Heart right ventricle (tissue), 16 donors: Measurements from ENCODE around the gene SMG6. TPM values are rescaled to one million over a fixed set of nuclear protein-coding genes. Genes with fewer than 3 reads are reported as not detected.
"Not testable (repeated sequence)": the region's sequence is repeated elsewhere in the genome, so short reads cannot be mapped to it uniquely, and the experiment has no call there.

ENCODE experiments used
- ATAC-seq, 8 donors: fragments of 200-7000 bp; cut with Tn5 transposase; one replicate each; pipeline ENCODE4 v1.9.1; 2020; ENCODE audit warnings: mild to moderate bottlenecking in 8 of 8, moderate library complexity in 8 of 8, moderate number of reproducible peaks in 1 of 8
- DNase-seq, 2 donors: peaks; one replicate each; pipeline ENCODE4 v3.0.0-alpha.2; 2020
- H3K27ac ChIP-seq, 10 donors: fragments of 200-600 bp; sonication (generic) in 2 of 10; one replicate each; pipeline versions ENCODE4 v1.5.0 to v1.8.0; 2020 to 2022; ENCODE audit warnings: mild to moderate bottlenecking in 3 of 10
- H3K27me3 ChIP-seq, 7 donors: fragments of 200-600 bp; one replicate each; pipeline ENCODE4 v1.8.0; 2021 to 2022; ENCODE audit warnings: mild to moderate bottlenecking in 2 of 7
- H3K36me3 ChIP-seq, 9 donors: fragments of 200-600 bp; sonication (generic) in 1 of 9; one replicate each; pipeline versions ENCODE4 v1.5.0 to v1.8.0; 2020 to 2022; ENCODE audit warnings: mild to moderate bottlenecking in 2 of 9
- H3K4me1 ChIP-seq, 9 donors: fragments of 200-600 bp; sonication (generic) in 1 of 9; one replicate each; pipeline versions ENCODE4 v1.5.0 to v1.8.0; 2020 to 2022; ENCODE audit warnings: mild to moderate bottlenecking in 4 of 9
- H3K4me3 ChIP-seq, 10 donors: fragments of 200-600 bp; sonication (generic) in 2 of 10; one replicate each; pipeline versions ENCODE4 v1.5.0 to v1.8.0; 2020 to 2022; ENCODE audit warnings: mild to moderate bottlenecking in 7 of 10, moderate library complexity in 2 of 10
- H3K9me3 ChIP-seq, 11 donors: fragments of 200-600 bp in 10 of 11; sonication (generic) in 2 of 11; one replicate each; pipeline versions ENCODE4 v1.5.0 to v1.8.0; 2013 to 2022; ENCODE audit warnings: mild to moderate bottlenecking in 2 of 11, control low read depth in 1 of 11, moderate library complexity in 1 of 11
- WGBS, 2 donors: extraction: QIAGEN DNeasy Blood & Tissue Kit; methylation state at CpG; one replicate each; pipeline ENCODE4 v1.1.7; 2013; ENCODE audit warnings: inconsistent platforms in 1 of 2; 5-methylcytosine and 5-hydroxymethylcytosine counted together
- intact Hi-C, 10 donors: fragments of 100-400 bp; cut with DNase I; formaldehyde crosslinking; loops; one replicate each; pipeline versions ENCODE4 v1.11.1 to v1.14.2; 2022
- polyA plus RNA-seq, 2 donors: library from polyadenylated mRNA; stranded (reverse); fragments of 200-250 nt; gene quantifications; one replicate each; pipeline ENCODE4 v1.2.3, GENCODE V29; 2013
- total RNA-seq, 10 donors: library from RNA; stranded (reverse); fragmentation: NEBNext Ultra II Directional in 3 of 10; extraction: Animal tissue kit (Norgen Biotek cat#: 25700) in 3 of 10; gene quantifications; one replicate each; pipeline versions ENCODE4 v1.2.1 to v1.2.4, GENCODE V29; 2021 to 2023
- TF ChIP-seq, protein P1 (sequence below), 9 donors: fragments of 200-600 bp; sonication (generic) in 2 of 9; IDR thresholded peaks; one replicate each; pipeline versions ENCODE4 v1.5.0 to v1.8.0; 2021 to 2022; ENCODE audit warnings: antibody characterized with exemption in 9 of 9, mild to moderate bottlenecking in 5 of 9, moderate library complexity in 1 of 9
- donor health status: Arrhythmogenic right ventricular cardiomyopathy.
- donor health status: ischemic (EF 13 %, LVEDD 7.1; RV severe dilation, severe dysfunction).
- donor health status: healthy with polysubstance abuse.
- donor health status: DM: no; HTN: yes; CAD: no.
- donor health status: DM: no; HTN: no; CAD: no.
- donor health status: ischemic (EF 25% LVEDD 6.9; RV normal size, moderate dysfunction).
- donor health status: ischemic (EF 25% LVEDD 5.7; RV mildly dilated, moderate dysfunction).
- donor health status: healthy.
- donor health status: DM: yes; HTN: yes; CAD: no.
- donor health status: Ischemic cardiomyopathy.
- donor health status: ischemic (EF 35%, LVEDD 5.7; RV mildly dilated, moderate dysfunction).
- donor health status: nonischemic (EF 11% LVEDD 7.7; RV severe dilation, severe dysfunction).
- donor health status: DM: yes; HTN: yes; CAD: no.
- donor health status: PGD.
- donor health status: ischemic (EF 29% LVEDD 5.4; RV normal size, mild dysfunction).
- donor health status: nonischemic (EF 23%, LVEDD 6.1; RV moderate dilation, normal function).

SMG6 gene
- total and polyA plus RNA-seq, 12 donors = 13.6 to 28.1 (median 19.6) TPM

DNA sequence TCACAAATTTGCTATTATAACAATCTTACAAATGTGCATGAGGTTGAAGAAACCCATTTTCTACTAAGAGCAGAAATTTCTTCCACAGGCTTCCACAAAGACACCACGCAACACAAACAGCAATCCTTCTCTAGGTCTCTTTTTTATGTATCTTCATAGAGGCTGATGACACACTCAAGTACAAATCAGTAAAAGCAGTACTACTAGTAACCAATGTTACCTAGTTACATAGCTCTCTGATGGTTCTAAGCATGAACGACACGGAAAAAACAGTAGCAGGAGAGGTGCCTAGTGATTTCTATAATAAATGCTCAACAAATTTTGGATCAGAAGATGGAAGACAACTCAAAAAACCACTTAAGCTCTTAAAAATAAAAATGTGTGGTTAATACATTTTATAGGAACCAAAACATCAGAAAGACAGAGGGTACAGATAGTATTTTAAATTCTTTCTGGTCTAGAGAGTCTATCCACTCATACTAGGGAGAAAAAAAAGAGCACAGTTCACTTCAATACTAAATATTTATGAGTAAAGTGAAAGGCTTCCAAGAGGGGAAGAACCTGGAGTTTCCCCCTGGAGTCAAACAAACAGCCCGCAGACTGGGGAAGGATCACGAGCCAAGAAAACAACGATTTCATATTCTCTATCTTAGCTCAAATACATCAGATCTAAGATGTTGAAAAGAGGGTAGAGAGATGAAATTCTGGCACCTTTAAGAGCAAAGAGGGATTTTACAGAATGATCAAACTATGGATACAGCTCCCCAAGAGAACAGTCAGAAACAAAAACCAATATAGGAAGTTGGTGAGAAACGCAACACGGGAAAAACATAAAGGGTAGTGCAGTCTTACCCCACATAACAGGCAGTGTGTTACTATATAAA lies 40.2 kb downstream of the SMG6 start:
- DNase-seq (no peak), ATAC-seq (peak in 1 of 8 donors; percentile 14)
- H3K36me3 ChIP-seq = peaks cover 0 to 43% (median 5%) of the 10 kb centered on the region in 9 donors
- peak overlapping the region in 1 of 10 donors; percentile 84 for H3K27ac ChIP-seq
- H3K27me3 ChIP-seq = no peaks in the 10 kb centered on the region
- H3K9me3 ChIP-seq = no peaks in the 10 kb centered on the region
- WGBS, 2 donors = 70 to 77% methylated on average over 8 of the region's 8 CpGs
- intact Hi-C loops = no loop called here
- H3K4me3 ChIP-seq = no peak overlapping the region
- H3K4me1 ChIP-seq = peaks cover 0 to 71% (median 14%) of the 10 kb centered on the region in 9 donors
- TF ChIP-seq, protein P1, sequence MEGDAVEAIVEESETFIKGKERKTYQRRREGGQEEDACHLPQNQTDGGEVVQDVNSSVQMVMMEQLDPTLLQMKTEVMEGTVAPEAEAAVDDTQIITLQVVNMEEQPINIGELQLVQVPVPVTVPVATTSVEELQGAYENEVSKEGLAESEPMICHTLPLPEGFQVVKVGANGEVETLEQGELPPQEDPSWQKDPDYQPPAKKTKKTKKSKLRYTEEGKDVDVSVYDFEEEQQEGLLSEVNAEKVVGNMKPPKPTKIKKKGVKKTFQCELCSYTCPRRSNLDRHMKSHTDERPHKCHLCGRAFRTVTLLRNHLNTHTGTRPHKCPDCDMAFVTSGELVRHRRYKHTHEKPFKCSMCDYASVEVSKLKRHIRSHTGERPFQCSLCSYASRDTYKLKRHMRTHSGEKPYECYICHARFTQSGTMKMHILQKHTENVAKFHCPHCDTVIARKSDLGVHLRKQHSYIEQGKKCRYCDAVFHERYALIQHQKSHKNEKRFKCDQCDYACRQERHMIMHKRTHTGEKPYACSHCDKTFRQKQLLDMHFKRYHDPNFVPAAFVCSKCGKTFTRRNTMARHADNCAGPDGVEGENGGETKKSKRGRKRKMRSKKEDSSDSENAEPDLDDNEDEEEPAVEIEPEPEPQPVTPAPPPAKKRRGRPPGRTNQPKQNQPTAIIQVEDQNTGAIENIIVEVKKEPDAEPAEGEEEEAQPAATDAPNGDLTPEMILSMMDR (IDR thresholded peaks at IDR 0.05) = no peak

DNA sequence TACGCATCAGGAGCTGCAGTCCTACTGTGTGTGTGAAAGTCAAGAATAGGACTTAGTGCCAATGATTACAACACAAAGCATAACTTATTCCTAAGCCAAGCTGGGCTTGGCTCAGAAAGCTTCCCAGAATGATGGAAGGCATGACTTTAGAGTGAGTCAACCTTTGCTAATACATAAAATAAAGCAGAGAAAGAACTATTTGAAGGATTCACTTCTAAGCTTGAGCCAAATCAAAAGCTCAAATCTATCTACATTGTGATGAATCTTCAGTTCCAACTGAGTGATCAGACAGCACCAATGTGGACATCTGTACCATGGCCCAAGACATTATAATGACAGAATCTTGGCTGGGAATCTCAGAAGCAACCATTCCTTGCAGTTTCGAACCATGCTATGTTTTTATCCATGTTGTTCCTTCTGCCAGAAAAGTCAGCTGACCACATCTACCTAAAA lies 41.4 kb downstream of the SMG6 start:
- TF ChIP-seq, protein P1 (IDR thresholded peaks at IDR 0.05) = no peak
- Histone ChIP-seq H3K27ac (peak overlapping the region in 1 of 10 donors; percentile 84), H3K9me3 (no peaks in the 10 kb centered on the region), H3K4me3 (no peak overlapping the region), H3K27me3 (no peaks in the 10 kb centered on the region), H3K4me1 (peaks cover 0 to 59% (median 14%) of the 10 kb centered on the region in 9 donors), H3K36me3 (peaks cover 0 to 38% (median 5%) of the 10 kb centered on the region in 9 donors)
- ATAC-seq = peak in 2 of 8 donors; percentile 28 to 72
- no peak for DNase-seq
- intact Hi-C loops = no loop called here
- 80 to 85% methylated on average over 2 of the region's 2 CpGs for WGBS, 2 donors

DNA sequence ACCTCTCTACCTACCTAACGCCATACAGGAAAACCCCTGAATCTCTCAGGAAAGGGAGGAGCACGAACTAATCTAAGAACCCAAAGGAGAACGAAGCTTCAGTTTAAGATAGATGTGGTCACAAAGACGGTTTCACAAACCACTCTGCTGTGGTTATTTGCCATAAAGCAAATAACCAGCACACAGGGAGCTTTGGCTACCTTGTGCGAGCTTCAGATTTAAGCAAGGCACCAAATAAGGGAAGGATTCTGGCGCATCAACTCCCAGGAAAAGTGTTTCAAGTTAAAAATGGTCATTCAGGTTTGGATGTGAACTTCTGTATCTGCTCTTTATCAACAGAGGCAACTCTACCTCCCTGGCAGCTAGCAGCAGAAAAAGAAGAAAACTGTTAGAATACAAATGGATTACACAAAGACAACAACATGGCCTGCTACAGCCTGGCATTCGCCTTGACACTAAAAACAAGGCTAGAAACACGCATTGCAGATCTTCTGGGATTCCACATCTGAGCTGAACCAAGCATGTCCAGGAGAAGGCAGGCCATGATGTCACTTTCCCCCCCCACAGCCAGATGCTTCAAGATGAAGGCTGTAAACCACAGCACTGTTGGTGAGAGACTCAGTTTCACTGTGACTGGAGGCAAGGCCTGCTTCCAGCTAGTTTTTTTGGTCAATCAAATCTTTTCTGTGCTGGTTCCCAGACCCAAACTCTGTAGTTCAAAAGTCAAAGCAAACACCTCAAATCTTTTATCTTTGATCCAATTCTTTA lies 43.6 kb downstream of the SMG6 start:
- 79 to 85% methylated on average over 8 of the region's 8 CpGs for WGBS, 2 donors
- intact Hi-C loops = loop anchor here in 1 of 10 donors (5.0 kb wide), 1 partner anchor 1088 kb away; no protein-coding TSS in a partner anchor
- Histone ChIP-seq H3K4me1 (peaks cover 0 to 45% (median 14%) of the 10 kb centered on the region in 9 donors), H3K9me3 (no peaks in the 10 kb centered on the region), H3K36me3 (peaks cover 0 to 28% (median 0%) of the 10 kb centered on the region in 9 donors), H3K27ac (peak overlapping the region in 1 of 10 donors; percentile 70), H3K27me3 (no peaks in the 10 kb centered on the region), H3K4me3 (no peak overlapping the region)
- ATAC-seq = no peak
- TF ChIP-seq, protein P1 (IDR thresholded peaks at IDR 0.05) = no peak
- DNase-seq = no peak

DNA sequence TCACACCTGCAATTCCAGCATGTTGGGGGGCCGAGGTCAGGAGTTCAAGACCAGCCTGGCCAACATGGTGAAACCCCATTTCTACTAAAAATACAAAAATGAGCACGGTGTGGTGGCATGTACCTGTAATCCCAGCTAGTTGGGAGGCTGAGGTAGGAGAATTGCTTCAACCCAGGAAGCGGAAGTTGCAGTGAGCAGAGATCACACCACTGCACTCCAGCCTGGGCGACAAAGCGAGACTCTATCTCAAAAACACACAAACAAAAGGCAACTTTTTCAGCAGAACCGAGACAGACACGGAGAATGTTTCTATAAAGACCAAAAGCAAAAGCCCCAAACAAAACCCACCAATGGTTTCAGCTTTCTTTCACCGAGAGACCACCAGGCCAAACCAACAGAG lies 44.8 kb downstream of the SMG6 start:
- 95 to 96% methylated on average over 8 of the region's 8 CpGs for WGBS, 2 donors
- H3K36me3 ChIP-seq = peaks cover 0 to 30% (median 0%) of the 10 kb centered on the region in 9 donors
- not testable (repeated sequence) for ATAC-seq, H3K9me3 ChIP-seq, H3K27me3 ChIP-seq, H3K4me3 ChIP-seq, DNase-seq
- peaks cover 0 to 38% (median 9%) of the 10 kb centered on the region in 9 donors for H3K4me1 ChIP-seq
- intact Hi-C loops = loop anchor here in 1 of 10 donors (5.0 kb wide), 1 partner anchor 1087 kb away; no protein-coding TSS in a partner anchor
- peak overlapping the region in 1 of 10 donors; percentile 70 for H3K27ac ChIP-seq
